Measurements from ENCODE around the gene RHPN2.

DNA sequence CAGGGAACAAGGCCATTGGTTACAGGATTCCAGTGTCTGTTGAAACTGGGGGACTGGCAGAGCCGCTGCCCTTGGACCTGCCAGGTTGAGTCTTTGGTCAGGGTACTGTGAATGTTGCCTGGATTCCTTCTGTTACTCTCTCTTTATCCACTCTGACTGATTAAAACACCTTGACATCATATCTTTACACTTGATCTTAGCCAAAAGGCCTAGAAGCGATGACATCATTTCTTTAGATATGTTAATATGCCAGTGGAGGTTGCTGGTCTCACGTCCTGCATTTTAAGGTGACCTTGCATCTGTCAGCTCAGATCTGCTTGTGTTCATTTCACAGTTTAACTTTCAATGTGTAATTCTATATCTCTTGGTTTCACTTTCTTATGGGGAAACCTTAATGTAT, 25.5 kb upstream of the RHPN2 start:
- TF ChIP-seq, protein P1, sequence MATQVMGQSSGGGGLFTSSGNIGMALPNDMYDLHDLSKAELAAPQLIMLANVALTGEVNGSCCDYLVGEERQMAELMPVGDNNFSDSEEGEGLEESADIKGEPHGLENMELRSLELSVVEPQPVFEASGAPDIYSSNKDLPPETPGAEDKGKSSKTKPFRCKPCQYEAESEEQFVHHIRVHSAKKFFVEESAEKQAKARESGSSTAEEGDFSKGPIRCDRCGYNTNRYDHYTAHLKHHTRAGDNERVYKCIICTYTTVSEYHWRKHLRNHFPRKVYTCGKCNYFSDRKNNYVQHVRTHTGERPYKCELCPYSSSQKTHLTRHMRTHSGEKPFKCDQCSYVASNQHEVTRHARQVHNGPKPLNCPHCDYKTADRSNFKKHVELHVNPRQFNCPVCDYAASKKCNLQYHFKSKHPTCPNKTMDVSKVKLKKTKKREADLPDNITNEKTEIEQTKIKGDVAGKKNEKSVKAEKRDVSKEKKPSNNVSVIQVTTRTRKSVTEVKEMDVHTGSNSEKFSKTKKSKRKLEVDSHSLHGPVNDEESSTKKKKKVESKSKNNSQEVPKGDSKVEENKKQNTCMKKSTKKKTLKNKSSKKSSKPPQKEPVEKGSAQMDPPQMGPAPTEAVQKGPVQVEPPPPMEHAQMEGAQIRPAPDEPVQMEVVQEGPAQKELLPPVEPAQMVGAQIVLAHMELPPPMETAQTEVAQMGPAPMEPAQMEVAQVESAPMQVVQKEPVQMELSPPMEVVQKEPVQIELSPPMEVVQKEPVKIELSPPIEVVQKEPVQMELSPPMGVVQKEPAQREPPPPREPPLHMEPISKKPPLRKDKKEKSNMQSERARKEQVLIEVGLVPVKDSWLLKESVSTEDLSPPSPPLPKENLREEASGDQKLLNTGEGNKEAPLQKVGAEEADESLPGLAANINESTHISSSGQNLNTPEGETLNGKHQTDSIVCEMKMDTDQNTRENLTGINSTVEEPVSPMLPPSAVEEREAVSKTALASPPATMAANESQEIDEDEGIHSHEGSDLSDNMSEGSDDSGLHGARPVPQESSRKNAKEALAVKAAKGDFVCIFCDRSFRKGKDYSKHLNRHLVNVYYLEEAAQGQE (IDR thresholded peaks at IDR 0.05), result no peak
- TF ChIP-seq JUN (IDR thresholded peaks at IDR 0.05) (no peak), RAD21 (conservative IDR thresholded peaks at IDR 0.05 in 1 of 2, IDR thresholded peaks at IDR 0.05 in 1 of 2) (no peak), SMC3 (IDR thresholded peaks at IDR 0.05) (no peak), BHLHE40 (IDR thresholded peaks at IDR 0.05; ENCODE audit: low read depth, low read length) (no peak), RNF2 (IDR thresholded peaks at IDR 0.05; ENCODE audit: borderline replicate concordance, low read depth) (no peak), POLR2A (IDR thresholded peaks at IDR 0.05; ENCODE audit: low read length) (no peak), EHMT2 (IDR thresholded peaks at IDR 0.05; ENCODE audit: low read depth) (no peak), MAZ (IDR thresholded peaks at IDR 0.05; ENCODE audit: borderline replicate concordance, low read depth, low read length) (no peak)
- TF ChIP-seq, protein P2, sequence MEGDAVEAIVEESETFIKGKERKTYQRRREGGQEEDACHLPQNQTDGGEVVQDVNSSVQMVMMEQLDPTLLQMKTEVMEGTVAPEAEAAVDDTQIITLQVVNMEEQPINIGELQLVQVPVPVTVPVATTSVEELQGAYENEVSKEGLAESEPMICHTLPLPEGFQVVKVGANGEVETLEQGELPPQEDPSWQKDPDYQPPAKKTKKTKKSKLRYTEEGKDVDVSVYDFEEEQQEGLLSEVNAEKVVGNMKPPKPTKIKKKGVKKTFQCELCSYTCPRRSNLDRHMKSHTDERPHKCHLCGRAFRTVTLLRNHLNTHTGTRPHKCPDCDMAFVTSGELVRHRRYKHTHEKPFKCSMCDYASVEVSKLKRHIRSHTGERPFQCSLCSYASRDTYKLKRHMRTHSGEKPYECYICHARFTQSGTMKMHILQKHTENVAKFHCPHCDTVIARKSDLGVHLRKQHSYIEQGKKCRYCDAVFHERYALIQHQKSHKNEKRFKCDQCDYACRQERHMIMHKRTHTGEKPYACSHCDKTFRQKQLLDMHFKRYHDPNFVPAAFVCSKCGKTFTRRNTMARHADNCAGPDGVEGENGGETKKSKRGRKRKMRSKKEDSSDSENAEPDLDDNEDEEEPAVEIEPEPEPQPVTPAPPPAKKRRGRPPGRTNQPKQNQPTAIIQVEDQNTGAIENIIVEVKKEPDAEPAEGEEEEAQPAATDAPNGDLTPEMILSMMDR (IDR thresholded peaks at IDR 0.05), result no peak
- TF ChIP-seq, protein P3, sequence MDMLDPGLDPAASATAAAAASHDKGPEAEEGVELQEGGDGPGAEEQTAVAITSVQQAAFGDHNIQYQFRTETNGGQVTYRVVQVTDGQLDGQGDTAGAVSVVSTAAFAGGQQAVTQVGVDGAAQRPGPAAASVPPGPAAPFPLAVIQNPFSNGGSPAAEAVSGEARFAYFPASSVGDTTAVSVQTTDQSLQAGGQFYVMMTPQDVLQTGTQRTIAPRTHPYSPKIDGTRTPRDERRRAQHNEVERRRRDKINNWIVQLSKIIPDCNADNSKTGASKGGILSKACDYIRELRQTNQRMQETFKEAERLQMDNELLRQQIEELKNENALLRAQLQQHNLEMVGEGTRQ (IDR thresholded peaks at IDR 0.05), result no peak
- TF ChIP-seq, protein P4, sequence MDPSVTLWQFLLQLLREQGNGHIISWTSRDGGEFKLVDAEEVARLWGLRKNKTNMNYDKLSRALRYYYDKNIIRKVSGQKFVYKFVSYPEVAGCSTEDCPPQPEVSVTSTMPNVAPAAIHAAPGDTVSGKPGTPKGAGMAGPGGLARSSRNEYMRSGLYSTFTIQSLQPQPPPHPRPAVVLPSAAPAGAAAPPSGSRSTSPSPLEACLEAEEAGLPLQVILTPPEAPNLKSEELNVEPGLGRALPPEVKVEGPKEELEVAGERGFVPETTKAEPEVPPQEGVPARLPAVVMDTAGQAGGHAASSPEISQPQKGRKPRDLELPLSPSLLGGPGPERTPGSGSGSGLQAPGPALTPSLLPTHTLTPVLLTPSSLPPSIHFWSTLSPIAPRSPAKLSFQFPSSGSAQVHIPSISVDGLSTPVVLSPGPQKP (IDR thresholded peaks at IDR 0.05; ENCODE audit: low read depth, low read length), result no peak
